Mesendoderm (in vitro differentiated cells): Measurements from ENCODE around the gene PPP1R15A.

Source experiments
- DNase-seq: peaks from one replicate; pipeline ENCODE4 v3.0.0; 2013
- H2AK5ac ChIP-seq: 2 replicates; pipeline ENCODE4 v1.6.1; 2013; ENCODE audit warnings: low read length, inconsistent platforms
- H2BK120ac ChIP-seq: 2 replicates; pipeline ENCODE4 v1.6.1; 2013; ENCODE audit warnings: low read depth, mild to moderate bottlenecking, low read length, moderate library complexity, mixed read lengths
- H2BK15ac ChIP-seq: replicated peaks from 2 replicates; pipeline ENCODE4 v1.6.1; 2013; ENCODE audit warnings: low read depth, mild to moderate bottlenecking, moderate library complexity
- H2BK5ac ChIP-seq: 2 replicates; pipeline ENCODE4 v1.6.1; 2013; ENCODE audit warnings: low read length, inconsistent platforms
- H3K18ac ChIP-seq: 2 replicates; pipeline ENCODE4 v1.6.1; 2013; ENCODE audit warnings: mild to moderate bottlenecking, low read length, mixed read lengths
- H3K23ac ChIP-seq: one replicate; pipeline ENCODE4 v1.6.1; 2013; ENCODE audit warnings: low read length
- H3K27ac ChIP-seq: 2 replicates; pipeline ENCODE4 v1.5.1; 2013; ENCODE audit warnings: low read depth, mild to moderate bottlenecking, inconsistent platforms, low read length, moderate library complexity
- H3K27me3 ChIP-seq: 2 replicates; pipeline ENCODE4 v1.6.1; 2013; ENCODE audit warnings: low read length, control low read depth, mild to moderate bottlenecking, inconsistent platforms; ENCODE audit not compliant: insufficient read depth, poor library complexity
- H3K36me3 ChIP-seq: 2 replicates; pipeline ENCODE4 v1.6.1; 2013; ENCODE audit warnings: low read length, inconsistent platforms; ENCODE audit not compliant: control insufficient read depth, insufficient read depth
- H3K4ac ChIP-seq: one replicate; pipeline ENCODE4 v1.6.1; 2013; ENCODE audit warnings: low read depth, mild to moderate bottlenecking, low read length, moderate library complexity
- H3K4me1 ChIP-seq: 2 replicates; pipeline ENCODE4 v1.6.1; 2013; ENCODE audit warnings: low read depth, low read length, inconsistent platforms; ENCODE audit not compliant: control insufficient read depth
- H3K4me2 ChIP-seq: 2 replicates; pipeline ENCODE4 v1.6.1; 2013; ENCODE audit warnings: low read length
- H3K4me3 ChIP-seq: 2 replicates; pipeline ENCODE4 v1.5.1; 2013; ENCODE audit warnings: mild to moderate bottlenecking, low read length
- H3K56ac ChIP-seq: one replicate; pipeline ENCODE4 v1.6.1; 2013; ENCODE audit warnings: low read length
- H3K79me1 ChIP-seq: 2 replicates; pipeline ENCODE4 v1.6.1; 2013; ENCODE audit warnings: low read length, inconsistent platforms
- H3K79me2 ChIP-seq: 2 replicates; pipeline ENCODE4 v1.6.1; 2013; ENCODE audit warnings: mild to moderate bottlenecking, low read length; ENCODE audit not compliant: control insufficient read depth, insufficient read depth
- H3K9ac ChIP-seq: 2 replicates; pipeline ENCODE4 v1.6.1; 2013; ENCODE audit warnings: low read length, inconsistent platforms
- H4K5ac ChIP-seq: one replicate; pipeline ENCODE4 v1.6.1; 2013; ENCODE audit warnings: low read length
- H4K8ac ChIP-seq: one replicate; pipeline ENCODE4 v1.6.1; 2013; ENCODE audit warnings: low read depth, mild to moderate bottlenecking, control low read depth, low read length, moderate library complexity
- WGBS: extraction: QIAGEN DNeasy Blood & Tissue Kit; methylation state at CpG from one replicate; pipeline ENCODE4 v1.1.7; 2013; ENCODE audit warnings: low lambda C conversion rate, missing lambda C conversion rate; ENCODE audit not compliant: insufficient coverage; ENCODE audit errors: extremely low coverage; 5-methylcytosine and 5-hydroxymethylcytosine counted together

The PPP1R15A gene

GRCh38 chr19:48833977-48834376, 38.2 kb upstream of the PPP1R15A start:
- H3K4ac ChIP-seq: no peak overlapping the region

GRCh38 chr19:48835734-48836088, 36.5 kb upstream of the PPP1R15A start:
- H4K8ac ChIP-seq: no peak overlapping the region
- no peak overlapping the region for H3K18ac ChIP-seq
- H3K79me2 ChIP-seq: no peaks in the 10 kb centered on the region
- H2AK5ac ChIP-seq: no peak overlapping the region
- H2BK5ac ChIP-seq: no peak overlapping the region
- H3K4me3 ChIP-seq: peak overlapping the region; percentile 51
- H3K79me1 ChIP-seq: no peaks in the 10 kb centered on the region
- H3K36me3 ChIP-seq: no peaks in the 10 kb centered on the region
- H3K9ac ChIP-seq: peak overlapping the region; percentile 61
- H3K4ac ChIP-seq: no peak overlapping the region
- no peaks in the 10 kb centered on the region for H3K4me1 ChIP-seq
- WGBS: no CpG with 5 or more reads among the region's 12 CpGs
- peak overlapping the region; percentile 63 for H3K4me2 ChIP-seq
- H4K5ac ChIP-seq: no peak overlapping the region
- peak overlapping the region; percentile 89 for H3K56ac ChIP-seq
- no peak overlapping the region for H3K23ac ChIP-seq
- no peak overlapping the region for H2BK120ac ChIP-seq
- peak overlapping the region; percentile 76 for H3K27ac ChIP-seq
- H3K27me3 ChIP-seq: no peaks in the 10 kb centered on the region
- no peak overlapping the region for H2BK15ac ChIP-seq
- peak; percentile 97 for DNase-seq

More at GRCh38 chr19:48833977-48834376, 38.2 kb upstream of the PPP1R15A start:
- H3K36me3 ChIP-seq: no peaks in the 10 kb centered on the region
- H2AK5ac ChIP-seq: no peak overlapping the region
- H2BK15ac ChIP-seq: no peak overlapping the region
- H3K4me3 ChIP-seq: no peak overlapping the region
- H2BK120ac ChIP-seq: no peak overlapping the region
- no peak overlapping the region for H3K18ac ChIP-seq
- no peaks in the 10 kb centered on the region for H3K27me3 ChIP-seq
- H3K27ac ChIP-seq: peak overlapping the region; percentile 49
- no peaks in the 10 kb centered on the region for H3K4me1 ChIP-seq
- no peak overlapping the region for H3K23ac ChIP-seq
- no peaks in the 10 kb centered on the region for H3K79me1 ChIP-seq
- H3K9ac ChIP-seq: no peak overlapping the region
- DNase-seq: peak; percentile 89
- no peak overlapping the region for H4K8ac ChIP-seq
- H3K56ac ChIP-seq: peak overlapping the region; percentile 42
- WGBS: no CpG with 5 or more reads among the region's 5 CpGs
- H2BK5ac ChIP-seq: no peak overlapping the region
- no peak overlapping the region for H4K5ac ChIP-seq
- no peak overlapping the region for H3K4me2 ChIP-seq
- no peaks in the 10 kb centered on the region for H3K79me2 ChIP-seq

- no peaks in the 10 kb centered on the region for H3K79me1 ChIP-seq
- peak within 1 kb of the TSS; percentile 19 for H3K18ac ChIP-seq
- no peak within 1 kb of the TSS for H2BK15ac ChIP-seq
- peak within 1 kb of the TSS; percentile 79 for H3K27ac ChIP-seq
- WGBS: no CpG with 5 or more reads among the region's 35 CpGs
- H3K9ac ChIP-seq: peak within 1 kb of the TSS; percentile 79
- peak within 1 kb of the TSS; percentile 87 for H2BK5ac ChIP-seq
- no peak within 1 kb of the TSS for H3K4ac ChIP-seq
- no peaks in the 10 kb centered on the region for H3K36me3 ChIP-seq
- no peaks in the 10 kb centered on the region for H3K4me1 ChIP-seq
- no peak within 1 kb of the TSS for H4K5ac ChIP-seq
- DNase-seq: peak; percentile 88
- H3K4me3 ChIP-seq: peak within 1 kb of the TSS; percentile 54
- peak within 1 kb of the TSS; percentile 97 for H3K4me2 ChIP-seq
- H2AK5ac ChIP-seq: no peak within 1 kb of the TSS
- no peak within 1 kb of the TSS for H2BK120ac ChIP-seq
- H3K23ac ChIP-seq: no peak within 1 kb of the TSS
- H3K56ac ChIP-seq: peak within 1 kb of the TSS; percentile 89
- H3K79me2 ChIP-seq: no peaks in the 10 kb centered on the region
- no peak within 1 kb of the TSS for H4K8ac ChIP-seq
- no peaks in the 10 kb centered on the region for H3K27me3 ChIP-seq
Observed at GRCh38 chr19:48836089-48837017, 35.9 kb upstream of the PPP1R15A start, which contains the start of gene HSD17B14. HSD17B14 (minus strand) TSS chr19:48836491; CDS start chr19:48836411, 80 bp downstream.

GRCh38 chr19:48837051-48837524, 35.1 kb upstream of the PPP1R15A start:
- Histone ChIP-seq H3K4ac (no peak overlapping the region), H3K79me1 (no peaks in the 10 kb centered on the region), H3K4me2 (peak overlapping the region; percentile 97), H2BK5ac (peak overlapping the region; percentile 87), H3K4me3 (peak overlapping the region; percentile 54), H3K4me1 (no peaks in the 10 kb centered on the region), H4K5ac (no peak overlapping the region), H3K9ac (peak overlapping the region; percentile 79), H3K27ac (peak overlapping the region; percentile 79), H3K79me2 (no peaks in the 10 kb centered on the region), H3K56ac (peak overlapping the region; percentile 89), H3K18ac (peak overlapping the region; percentile 19), H2AK5ac (no peak overlapping the region), H2BK15ac (no peak overlapping the region), H3K36me3 (no peaks in the 10 kb centered on the region), H3K23ac (no peak overlapping the region), H2BK120ac (no peak overlapping the region), H3K27me3 (no peaks in the 10 kb centered on the region), H4K8ac (no peak overlapping the region)
- peak; percentile 98 for DNase-seq
- no CpG with 5 or more reads among the region's 29 CpGs for WGBS

GRCh38 chr19:48837687-48838086, 34.5 kb upstream of the PPP1R15A start:
- H3K4me1 ChIP-seq: no peaks in the 10 kb centered on the region
- no peak overlapping the region for H2BK120ac ChIP-seq
- H3K23ac ChIP-seq: no peak overlapping the region
- peak overlapping the region; percentile 19 for H3K18ac ChIP-seq
- no peaks in the 10 kb centered on the region for H3K36me3 ChIP-seq
- H2BK15ac ChIP-seq: no peak overlapping the region
- peak overlapping the region; percentile 86 for H3K56ac ChIP-seq
- no peak overlapping the region for H2BK5ac ChIP-seq
- no peak overlapping the region for H2AK5ac ChIP-seq
- no CpG with 5 or more reads among the region's 9 CpGs for WGBS
- H3K4me2 ChIP-seq: no peak overlapping the region
- peak overlapping the region; percentile 79 for H3K9ac ChIP-seq
- no peak overlapping the region for H4K5ac ChIP-seq
- no peaks in the 10 kb centered on the region for H3K79me2 ChIP-seq
- no peak overlapping the region for H4K8ac ChIP-seq
- H3K27ac ChIP-seq: no peak overlapping the region
- no peaks in the 10 kb centered on the region for H3K27me3 ChIP-seq
- H3K4me3 ChIP-seq: no peak overlapping the region
- no peaks in the 10 kb centered on the region for H3K79me1 ChIP-seq
- DNase-seq: no peak
- H3K4ac ChIP-seq: peak overlapping the region; percentile 44
